AG04450 (cell line): ENCODE results near the gene ZNF592. TPM values are rescaled to one million over a fixed set of nuclear protein-coding genes. Genes with fewer than 3 reads are reported as not detected.

Source experiments
- CTCF ChIA-PET: fragments of 300-600, 350-600 bp; formaldehyde crosslinking; extraction: SDS; loops from one replicate; lab custom pipeline; 2022; ENCODE audit warnings: antibody characterized with exemption, inconsistent platforms; lab: Charles Lee
- POLR2A ChIA-PET: fragments of 350-600 bp; formaldehyde crosslinking; extraction: SDS; loops from one replicate; lab custom pipeline; 2021; ENCODE audit warnings: antibody characterized with exemption, inconsistent platforms; lab: Yijun Ruan, JAX
- DNase-seq: peaks from one replicate; pipeline ENCODE4 v3.0.0-alpha.2; 2011; ENCODE audit warnings: low read depth, low spot score
- H3K27ac ChIP-seq: one replicate; pipeline ENCODE4 v1.5.1; 2012; ENCODE audit warnings: low read depth, low read length, control low read depth
- H3K27me3 ChIP-seq: one replicate; pipeline ENCODE4 v1.6.0; 2012; ENCODE audit warnings: low read length; ENCODE audit not compliant: control insufficient read depth, insufficient read depth
- H3K4me3 ChIP-seq: 2 replicates; pipeline ENCODE4 v1.5.1; 2011; ENCODE audit warnings: mild to moderate bottlenecking, low read depth, low read length, control low read depth
- H3K9me3 ChIP-seq: 2 replicates; pipeline ENCODE4 v1.5.1; 2012; ENCODE audit warnings: low read length; ENCODE audit not compliant: control insufficient read depth, insufficient read depth
- polyA plus RNA-seq: library from polyadenylated mRNA; depleted of rRNA; stranded (reverse); fragments of >200 nt; gene quantifications from 2 replicates; pipeline ENCODE4 v1.2.3, GENCODE V29; 2011
- TF ChIP-seq, protein P1 (sequence below): IDR thresholded peaks from 2 replicates; pipeline ENCODE4 v1.5.1; 2011; ENCODE audit warnings: low read depth, low read length, control low read depth, inconsistent platforms

ZNF592 gene
- polyA plus RNA-seq, 1 experiment, result 6.2 TPM

DNA sequence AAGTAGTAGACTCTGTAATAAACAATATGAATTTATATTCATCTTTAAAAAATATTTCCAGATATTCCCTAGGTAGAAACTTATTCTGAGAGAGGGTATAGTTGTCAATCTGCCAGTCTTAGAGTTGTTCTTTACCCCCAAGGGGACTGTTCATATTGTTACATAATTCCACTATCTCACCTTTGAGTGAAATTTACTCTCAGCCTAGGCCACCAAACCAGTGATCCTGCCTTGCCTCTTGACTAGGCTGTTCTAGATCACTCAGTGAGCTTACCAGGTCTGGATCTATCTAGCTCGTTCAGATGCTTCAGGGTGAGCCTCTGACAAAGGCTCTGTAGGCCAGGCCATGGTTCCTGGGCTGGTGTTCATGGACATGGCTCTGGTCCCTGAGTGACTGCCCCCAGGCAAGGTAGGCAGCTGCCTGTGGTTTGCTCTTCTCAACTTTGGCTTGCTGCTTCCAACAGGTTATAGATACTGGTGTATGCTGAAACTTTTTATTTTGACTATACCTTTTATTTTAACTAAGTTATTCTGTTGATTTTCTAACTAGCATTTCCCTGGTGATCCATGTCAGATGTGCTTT is 27.6 kb downstream of the ZNF592 start:
- POLR2A ChIA-PET, result no interaction called here
- Histone ChIP-seq H3K9me3 (no peaks in the 10 kb centered on the region), H3K27me3 (no peaks in the 10 kb centered on the region), H3K4me3 (no peak overlapping the region), H3K27ac (no peak overlapping the region)
- TF ChIP-seq, protein P1, sequence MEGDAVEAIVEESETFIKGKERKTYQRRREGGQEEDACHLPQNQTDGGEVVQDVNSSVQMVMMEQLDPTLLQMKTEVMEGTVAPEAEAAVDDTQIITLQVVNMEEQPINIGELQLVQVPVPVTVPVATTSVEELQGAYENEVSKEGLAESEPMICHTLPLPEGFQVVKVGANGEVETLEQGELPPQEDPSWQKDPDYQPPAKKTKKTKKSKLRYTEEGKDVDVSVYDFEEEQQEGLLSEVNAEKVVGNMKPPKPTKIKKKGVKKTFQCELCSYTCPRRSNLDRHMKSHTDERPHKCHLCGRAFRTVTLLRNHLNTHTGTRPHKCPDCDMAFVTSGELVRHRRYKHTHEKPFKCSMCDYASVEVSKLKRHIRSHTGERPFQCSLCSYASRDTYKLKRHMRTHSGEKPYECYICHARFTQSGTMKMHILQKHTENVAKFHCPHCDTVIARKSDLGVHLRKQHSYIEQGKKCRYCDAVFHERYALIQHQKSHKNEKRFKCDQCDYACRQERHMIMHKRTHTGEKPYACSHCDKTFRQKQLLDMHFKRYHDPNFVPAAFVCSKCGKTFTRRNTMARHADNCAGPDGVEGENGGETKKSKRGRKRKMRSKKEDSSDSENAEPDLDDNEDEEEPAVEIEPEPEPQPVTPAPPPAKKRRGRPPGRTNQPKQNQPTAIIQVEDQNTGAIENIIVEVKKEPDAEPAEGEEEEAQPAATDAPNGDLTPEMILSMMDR, result no peak
- CTCF ChIA-PET, result no interaction called here
- no peak for DNase-seq

DNA sequence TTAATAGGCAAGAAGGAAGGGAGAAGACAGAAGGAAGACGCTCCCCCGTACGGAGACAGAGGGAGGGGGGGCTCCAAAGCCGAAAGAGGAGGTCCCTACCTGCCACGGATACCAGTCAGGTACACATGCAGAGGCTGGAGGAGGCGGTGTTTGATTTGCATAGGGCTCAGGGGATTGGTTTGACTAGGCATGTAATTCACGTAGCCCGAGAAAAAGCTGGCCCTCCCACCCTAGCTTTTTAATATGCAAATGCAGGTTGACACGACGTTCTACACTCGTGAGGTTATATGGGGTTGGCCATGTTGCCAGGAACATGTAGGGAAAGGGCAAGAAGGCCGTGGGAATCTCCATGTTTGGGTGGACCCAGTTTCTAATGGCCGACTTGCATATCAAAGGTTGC is 29.8 kb downstream of the ZNF592 start:
- H3K27ac ChIP-seq, result no peak overlapping the region
- DNase-seq, result no peak
- no peaks in the 10 kb centered on the region for H3K9me3 ChIP-seq
- ChIA-PET POLR2A (no interaction called here), CTCF (no interaction called here)
- H3K4me3 ChIP-seq, result no peak overlapping the region
- TF ChIP-seq, protein P1, result no peak
- H3K27me3 ChIP-seq, result no peaks in the 10 kb centered on the region

DNA sequence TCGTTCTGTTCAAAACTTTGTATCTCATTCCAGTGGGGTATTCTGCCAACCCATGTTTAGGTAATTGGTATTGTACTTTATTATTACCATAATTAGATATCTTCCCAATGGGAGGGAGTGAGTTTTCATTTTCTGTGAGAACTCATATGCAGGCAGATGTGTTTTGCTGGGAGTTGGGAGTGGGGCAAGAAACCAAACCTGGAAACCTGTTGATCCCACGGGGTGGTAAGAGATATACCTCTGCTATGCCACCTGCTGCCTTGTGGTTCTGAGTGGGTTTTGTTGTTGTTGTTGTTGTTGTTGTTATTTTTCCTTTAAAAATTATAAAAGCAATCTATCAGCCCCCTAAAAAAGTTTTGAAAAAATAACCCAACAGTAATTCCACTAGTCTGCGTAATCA is 32.1 kb downstream of the ZNF592 start:
- TF ChIP-seq, protein P1, result no peak
- no peak overlapping the region for H3K4me3 ChIP-seq
- no peak for DNase-seq
- H3K27me3 ChIP-seq, result no peaks in the 10 kb centered on the region
- no peaks in the 10 kb centered on the region for H3K9me3 ChIP-seq
- ChIA-PET CTCF (no interaction called here), POLR2A (no interaction called here)
- no peak overlapping the region for H3K27ac ChIP-seq

DNA sequence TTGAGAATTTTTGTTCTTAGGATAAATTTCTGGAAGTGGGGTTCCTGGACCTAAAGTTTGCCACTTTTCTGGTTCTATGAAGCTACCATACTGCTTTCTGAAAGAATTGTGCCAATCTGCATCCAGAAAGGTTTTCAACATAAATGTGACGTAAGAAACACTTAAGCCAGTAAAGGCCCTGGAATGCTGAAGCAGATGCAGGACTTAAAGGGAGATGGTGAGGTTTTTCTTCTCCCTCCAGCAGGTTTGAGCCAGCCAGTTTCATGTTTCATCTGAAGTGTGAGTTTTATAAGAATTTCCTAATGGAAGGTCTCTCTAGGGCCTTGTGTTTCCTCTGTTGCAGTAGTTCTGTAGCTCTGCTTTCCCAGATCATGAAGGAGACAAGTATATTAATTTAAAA is 33.1 kb downstream of the ZNF592 start:
- POLR2A ChIA-PET, result no interaction called here
- Histone ChIP-seq H3K9me3 (no peaks in the 10 kb centered on the region), H3K27ac (no peak overlapping the region), H3K27me3 (no peaks in the 10 kb centered on the region), H3K4me3 (no peak overlapping the region)
- peak; percentile 13 for DNase-seq
- CTCF ChIA-PET, result interaction anchor here (0.6 to 0.7 kb wide), 2 partner anchors 192 to 194 kb away, joined by 4 to 5 read pairs; no protein-coding TSS in a partner anchor
- TF ChIP-seq, protein P1, result no peak

DNA sequence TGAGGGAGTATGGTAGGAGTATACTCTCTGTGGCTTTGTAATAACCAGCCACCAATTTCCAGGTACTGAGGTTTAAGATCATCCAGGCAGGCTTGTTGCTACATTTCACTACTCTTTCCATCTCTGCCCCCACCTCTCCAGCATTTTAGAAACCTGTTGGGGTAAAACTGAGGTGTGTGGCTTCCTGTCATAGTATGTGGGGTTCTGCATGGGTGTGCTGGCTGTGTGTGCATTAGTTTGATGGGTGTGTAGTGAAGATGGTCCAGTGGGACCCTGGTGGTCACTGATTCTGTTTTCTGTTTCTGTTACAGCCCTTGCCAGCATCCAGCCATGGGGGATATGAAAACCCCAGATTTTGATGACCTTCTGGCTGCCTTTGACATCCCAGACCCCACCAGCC is 34.0 kb downstream of the ZNF592 start:
- H3K27me3 ChIP-seq, result no peaks in the 10 kb centered on the region
- TF ChIP-seq, protein P1, result no peak
- H3K9me3 ChIP-seq, result no peaks in the 10 kb centered on the region
- H3K4me3 ChIP-seq, result no peak overlapping the region
- no peak for DNase-seq
- POLR2A ChIA-PET, result no interaction called here
- CTCF ChIA-PET, result no interaction called here
- H3K27ac ChIP-seq, result no peak overlapping the region
